Adrenal gland (tissue), 12 donors: ENCODE measurements around the gene ARL5B. TPM values are rescaled to one million over a fixed set of nuclear protein-coding genes. Genes with fewer than 3 reads are reported as not detected.

Source experiments
- DNase-seq, 7 donors: peaks; one replicate each; pipeline ENCODE4 v3.0.0-alpha.2; 2019 to 2020
- H3K27ac ChIP-seq, 5 donors: fragments of 200-600 bp; sonication (generic) in 4 of 5; 1 replicate in 3 of 5; 2 replicates in 2 of 5; pipeline versions ENCODE4 v1.5.1 to v1.8.0; 2016 to 2020; ENCODE audit warnings: mild to moderate bottlenecking in 1 of 5
- H3K27me3 ChIP-seq: fragments of 200-600 bp; 2 replicates; pipeline ENCODE4 v1.8.0; 2021
- H3K36me3 ChIP-seq, 2 donors: fragments of 200-600 bp; replicated peaks in 1 of 2; 1 replicate in 1 of 2; 2 replicates in 1 of 2; pipeline versions ENCODE4 v1.5.1 to v1.8.0; 2018 to 2022
- H3K4me1 ChIP-seq, 2 donors: fragments of 200-600 bp; replicated peaks in 1 of 2; 1 replicate in 1 of 2; 2 replicates in 1 of 2; pipeline versions ENCODE4 v1.5.1 to v1.8.0; 2018 to 2021
- H3K4me3 ChIP-seq, 4 donors: fragments of 200-600 bp; sonication (generic) in 3 of 4; one replicate each; pipeline ENCODE4 v1.5.1; 2016 to 2018
- H3K9me3 ChIP-seq, 3 donors: fragments of 200-600 bp; sonication (generic) in 1 of 3; replicated peaks in 1 of 3; 1 replicate in 2 of 3; 2 replicates in 1 of 3; pipeline versions ENCODE4 v1.5.1 to v1.8.0; 2016 to 2021
- CTCF ChIP-seq, 6 experiments: fragments of 450-650 bp in 4 of 6; fragments of 200-600 bp in 2 of 6; sonication (generic) in 1 of 6; IDR thresholded peaks; 1 replicate in 5 of 6; 2 replicates in 1 of 6; pipeline versions ENCODE4 v1.5.1 to v1.8.0; 2016 to 2021; ENCODE audit warnings: antibody characterized with exemption in 6 of 6, mild to moderate bottlenecking in 2 of 6, moderate library complexity in 1 of 6
- POLR2A ChIP-seq, 2 donors: fragments of 450-650 bp; IDR thresholded peaks; one replicate each; pipeline ENCODE4 v1.6.1; 2017; ENCODE audit warnings: antibody characterized with exemption in 2 of 2, mild to moderate bottlenecking in 2 of 2, moderate library complexity in 1 of 2
- whole genome bisulfite sequencing, 4 donors: extraction: QIAGEN DNeasy Blood & Tissue Kit in 2 of 4; methylation state at CpG; one replicate each; pipeline versions ENCODE4 v1.1.5 to v1.1.7; 2013 to 2017; 5-methylcytosine and 5-hydroxymethylcytosine counted together
- intact Hi-C, 2 donors: fragments of 100-400 bp; cut with DNase I; formaldehyde crosslinking; loops; one replicate each; pipeline versions ENCODE4 v1.14.1 to v1.15.0; 2022 to 2023
- polyA plus RNA-seq, 3 donors: library from polyadenylated mRNA; stranded (reverse); fragments of 200-250 nt in 2 of 3; fragments of 350-450 nt in 1 of 3; fragmentation: Illumina TruSeq in 1 of 3; extraction: RNeasy Lipid Tissue Mini Kit (QIAGEN cat#74804) in 1 of 3; gene quantifications; one replicate each; pipeline ENCODE4 v1.2.3, GENCODE V29; 2013 to 2014
- total RNA-seq, 9 donors: library from RNA; depleted of rRNA in 4 of 9; stranded (reverse); fragments of >200 nt in 4 of 9; fragments of 120-200 nt in 1 of 9; fragmentation: NEBNext Ultra II Directional in 1 of 9; extraction: Animal tissue kit (Norgen Biotek cat#: 25700) in 1 of 9; gene quantifications; one replicate each; pipeline versions ENCODE4 v1.1.0 to v1.2.4, GENCODE V29; 2013 to 2023
- donor health status: healthy with polysubstance abuse.
- donor health status: Bipolar disorder and iron deficiency.
- donor health status: DM: yes; HTN: yes; CAD: no.
- donor health status: DM: no; HTN: no; CAD: no.
- donor health status: DM: no; HTN: no; CAD: no.
- donor health status: DM: yes; HTN: yes; CAD: no.

The ARL5B gene
- total and polyA plus RNA-seq, 12 donors, result 1.6 to 24.2 (median 10.0) TPM

GRCh38 chr10:18689498-18689897, 30.3 kb downstream of the ARL5B start:
- no peak for DNase-seq
- H3K4me1 ChIP-seq, result no peaks in the 10 kb centered on the region
- intact Hi-C loops, result no loop called here
- H3K27me3 ChIP-seq, result no peaks in the 10 kb centered on the region
- H3K27ac ChIP-seq, result no peak overlapping the region
- no peaks in the 10 kb centered on the region for H3K36me3 ChIP-seq
- 6 to 13% (median 12%) methylated on average over 3 of the region's 3 CpGs for WGBS, 4 donors
- TF ChIP-seq CTCF (IDR thresholded peaks at IDR 0.05) (peak; percentile 27 to 54 (median 37)), POLR2A (IDR thresholded peaks at IDR 0.05) (no peak)
- no peak overlapping the region for H3K4me3 ChIP-seq
- no peaks in the 10 kb centered on the region for H3K9me3 ChIP-seq

GRCh38 chr10:18690541-18690940, 31.3 kb downstream of the ARL5B start:
- WGBS, 4 donors, result 79 to 90% (median 86%) methylated on average over 6 of the region's 6 CpGs
- intact Hi-C loops, result no loop called here
- Histone ChIP-seq H3K27ac (no peak overlapping the region), H3K4me3 (no peak overlapping the region), H3K9me3 (no peaks in the 10 kb centered on the region), H3K4me1 (no peaks in the 10 kb centered on the region), H3K27me3 (no peaks in the 10 kb centered on the region), H3K36me3 (no peaks in the 10 kb centered on the region)
- TF ChIP-seq CTCF (IDR thresholded peaks at IDR 0.05) (no peak), POLR2A (IDR thresholded peaks at IDR 0.05) (no peak)
- no peak for DNase-seq

- Histone ChIP-seq H3K4me1 (no peaks in the 10 kb centered on the region), H3K4me3 (no peak overlapping the region), H3K36me3 (no peaks in the 10 kb centered on the region), H3K27ac (no peak overlapping the region), H3K27me3 (no peaks in the 10 kb centered on the region), H3K9me3 (no peaks in the 10 kb centered on the region)
- TF ChIP-seq CTCF (IDR thresholded peaks at IDR 0.05) (no peak), POLR2A (IDR thresholded peaks at IDR 0.05) (no peak)
- intact Hi-C loops, result no loop called here
- DNase-seq, result no peak
- 62 to 76% (median 70%) methylated on average over 6 of the region's 6 CpGs for WGBS, 4 donors
Measured at GRCh38 chr10:18699849-18700840, 40.9 kb downstream of the ARL5B start.

GRCh38 chr10:18703521-18703920, 44.3 kb downstream of the ARL5B start:
- no peaks in the 10 kb centered on the region for H3K4me1 ChIP-seq
- H3K36me3 ChIP-seq, result no peaks in the 10 kb centered on the region
- 72 to 90% (median 77%) methylated on average over 5 of the region's 5 CpGs for WGBS, 4 donors
- TF ChIP-seq POLR2A (IDR thresholded peaks at IDR 0.05) (no peak), CTCF (IDR thresholded peaks at IDR 0.05) (no peak)
- H3K9me3 ChIP-seq, result no peaks in the 10 kb centered on the region
- intact Hi-C loops, result no loop called here
- no peaks in the 10 kb centered on the region for H3K27me3 ChIP-seq
- no peak for DNase-seq
- H3K4me3 ChIP-seq, result no peak overlapping the region
- H3K27ac ChIP-seq, result no peak overlapping the region
